A549 treated with Mapracorat at 1 μM for 4 hours (cell line): ENCODE data around the gene NME3. TPM values are rescaled to one million over a fixed set of nuclear protein-coding genes. Genes with fewer than 3 reads are reported as not detected.

ENCODE experiments used
- total RNA-seq: library from RNA; stranded (reverse); fragments of 200-300 nt; extraction: Qiagen RNA extraction; gene quantifications from 5 replicates; pipeline ENCODE4 v1.2.3, GENCODE V29; 2022

NME3 gene
- total RNA-seq = 31.2 to 64.7 TPM (median 62.4 TPM) in 5 replicates

GRCh38 chr16:1771188-1771863 lies at the start of gene NME3:
NME3 (minus strand) TSS chr16:1771543; CDS start chr16:1771534, 9 bp downstream.

DNA sequence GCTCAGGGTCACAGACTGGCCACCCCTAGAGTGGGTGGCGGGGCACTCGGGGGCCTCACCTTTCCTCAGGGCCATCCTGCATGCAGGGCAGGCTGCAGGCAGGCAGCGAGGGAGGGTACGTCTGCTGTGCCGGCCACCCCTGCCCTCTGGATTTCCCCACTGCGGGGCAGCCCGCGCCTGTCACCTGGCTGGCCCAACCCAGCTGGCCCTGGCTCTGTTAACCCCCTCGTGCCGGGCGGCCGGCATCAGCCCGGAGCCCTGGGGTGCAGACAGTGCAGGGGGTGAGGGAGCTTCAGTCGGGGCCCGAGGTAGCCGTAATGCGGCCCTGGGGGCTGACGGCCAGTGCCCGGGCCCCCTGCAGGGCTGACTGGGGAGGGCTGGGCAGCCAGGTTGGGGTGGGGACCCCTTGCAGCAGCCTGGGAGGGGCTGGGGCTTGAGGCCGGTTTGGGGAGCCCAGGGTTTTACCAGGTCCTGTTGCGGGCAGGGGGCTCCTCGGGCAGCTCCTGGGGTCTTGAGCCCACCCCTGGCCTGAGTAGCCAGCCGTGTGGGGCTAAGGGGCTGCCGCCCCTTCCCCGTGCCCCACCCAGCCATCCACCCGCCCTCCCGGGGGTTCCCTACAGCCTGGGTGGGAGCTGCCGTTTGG lies 22.4 kb upstream of the NME3 start, which contains the start of gene IGFALS:
Gene IGFALS, minus strand, starts transcription at position 128 of the 643 bp plus-strand sequence. Its CDS starts 53 bp downstream, at position 75.

GRCh38 chr16:1782408-1783264 lies 11.3 kb upstream of the NME3 start, which contains the start of the genes NUBP2 and SPSB3:
NUBP2 (plus strand) TSS chr16:1782960; CDS start chr16:1783021, 61 bp downstream.
SPSB3 (minus strand) TSS chr16:1782571; CDS start chr16:1781483, 1,088 bp downstream.

DNA sequence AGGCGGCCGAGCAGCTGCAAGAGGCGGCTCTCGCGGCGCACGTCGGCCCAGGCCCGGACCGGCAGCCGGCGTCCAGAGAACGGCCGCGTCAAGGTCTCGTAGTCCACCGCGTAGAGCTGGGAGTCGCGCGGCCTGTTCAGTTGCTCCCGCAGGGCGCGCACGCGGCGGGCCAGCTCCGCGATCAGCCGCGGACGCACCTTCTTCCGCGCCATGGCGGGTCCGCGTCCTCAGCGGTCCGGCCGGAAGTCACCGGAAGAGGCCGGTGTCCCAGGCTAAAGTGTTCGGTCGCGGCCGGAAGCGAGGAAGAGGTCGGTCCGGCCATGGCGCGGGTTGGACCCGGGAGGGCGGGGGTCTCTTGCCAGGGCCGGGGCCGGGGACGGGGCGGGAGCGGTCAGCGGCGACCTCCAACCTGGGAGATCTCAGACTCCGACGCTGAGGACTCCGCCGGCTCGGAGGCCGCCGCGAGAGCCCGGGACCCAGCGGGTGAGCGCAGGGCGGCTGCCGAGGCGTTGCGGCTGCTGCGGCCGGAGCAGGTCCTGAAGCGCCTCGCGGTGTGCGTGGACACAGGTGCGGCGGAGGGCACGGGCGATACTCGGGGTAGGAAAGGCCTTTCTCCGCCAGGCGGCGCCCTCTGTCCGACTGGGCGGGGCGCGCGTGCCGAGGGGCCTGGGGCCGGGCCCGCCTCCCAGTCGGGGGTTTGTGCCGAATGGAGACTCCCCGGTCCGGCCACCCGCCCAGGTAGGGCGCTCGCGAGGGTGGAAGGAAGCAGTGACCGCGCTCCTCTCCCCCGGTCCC lies 1.8 kb upstream of the NME3 start, which contains the start of gene MRPS34:
Gene MRPS34, minus strand, starts transcription at position 227 of the 795 bp plus-strand sequence. Its CDS starts 15 bp downstream, at position 212.

DNA sequence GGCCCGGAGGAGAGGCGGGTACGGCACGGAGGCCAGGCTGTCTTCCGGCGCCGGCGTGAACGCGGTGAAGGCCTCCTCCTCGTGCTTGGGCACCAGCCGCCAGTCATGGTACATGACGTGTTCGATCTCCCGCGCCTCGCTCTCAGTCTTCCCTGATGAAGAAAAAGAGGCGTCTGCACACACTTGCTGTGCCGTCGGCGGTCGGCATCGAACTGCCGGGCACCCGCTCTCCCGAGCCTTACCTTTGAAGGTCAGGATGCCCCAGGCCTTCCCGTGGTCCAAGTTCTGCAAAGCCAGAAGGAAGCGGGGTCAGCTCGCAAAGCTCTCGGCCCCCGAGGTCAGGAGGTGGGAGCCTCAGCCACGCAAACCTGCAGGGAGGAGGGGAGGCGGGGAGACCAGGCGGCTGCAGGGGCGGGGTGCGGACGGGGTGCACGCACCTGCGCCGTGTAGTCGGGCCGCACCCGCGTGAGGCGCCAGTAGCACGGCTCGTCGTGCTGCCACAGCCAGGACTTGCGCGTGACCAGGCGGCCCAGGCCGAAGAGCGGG lies 1.1 kb upstream of the NME3 start, which contains the start of gene EME2:
Gene EME2, plus strand, starts transcription at position 449 of the 546 bp plus-strand sequence. CDS start 418 bp downstream, outside the sequence.

Other genes starting within 250 kb of the NME3 start
- gene TMEM204, start 237.9 kb downstream of the NME3 start, total RNA-seq = 0.17 to 0.20 TPM in 2 of 5 replicates, not detected in the others
- 7.7 to 9.0 TPM (median 8.6 TPM) in 5 replicates for gene IFT140, start 159.5 kb downstream of the NME3 start, total RNA-seq
- gene CRAMP1, start 159.2 kb downstream of the NME3 start, total RNA-seq = 10.2 to 21.1 TPM (median 15.9 TPM) in 5 replicates
- 167 to 196 TPM (median 178 TPM) in 5 replicates for gene JPT2, start 93.3 kb downstream of the NME3 start, total RNA-seq
- 40.7 to 70.6 TPM (median 60.8 TPM) in 5 replicates for gene MAPK8IP3, start 65.3 kb downstream of the NME3 start, total RNA-seq
- gene EME2, start 1.3 kb upstream of the NME3 start, total RNA-seq = 6.0 to 12.0 TPM (median 10.0 TPM) in 5 replicates
- gene MRPS34, start 1.6 kb upstream of the NME3 start, total RNA-seq = 168 to 282 TPM (median 245 TPM) in 5 replicates
- 17.2 to 28.9 TPM (median 24.8 TPM) in 5 replicates for gene SPSB3, start 11.0 kb upstream of the NME3 start, total RNA-seq
- gene NUBP2, start 11.4 kb upstream of the NME3 start, total RNA-seq = 53.4 to 92.2 TPM (median 81.1 TPM) in 5 replicates
- gene IGFALS, start 22.2 kb upstream of the NME3 start, total RNA-seq = 0.06 to 0.10 TPM (median 0.06 TPM) in 3 of 5 replicates, not detected in the others
- gene HAGH, start 55.3 kb upstream of the NME3 start, total RNA-seq = 56.2 to 70.5 TPM (median 67.0 TPM) in 5 replicates
- 43.1 to 50.4 TPM (median 48.4 TPM) in 5 replicates for gene FAHD1, start 55.7 kb upstream of the NME3 start, total RNA-seq
- gene MEIOB, start 100.6 kb upstream of the NME3 start, total RNA-seq = 1.1 to 1.9 TPM (median 1.4 TPM) in 5 replicates
- gene HS3ST6, start 146.9 kb upstream of the NME3 start, total RNA-seq = 1.5 to 3.1 TPM (median 2.8 TPM) in 5 replicates
- 34.0 to 45.3 TPM (median 40.5 TPM) in 5 replicates for gene MSRB1, start 171.7 kb upstream of the NME3 start, total RNA-seq
- 0.07 to 0.13 TPM in 2 of 5 replicates, not detected in the others for gene RPL3L, start 183.1 kb upstream of the NME3 start, total RNA-seq
- gene NDUFB10, start 188.0 kb upstream of the NME3 start, total RNA-seq = 241 to 346 TPM (median 257 TPM) in 5 replicates
- 3,564 to 5,547 TPM (median 5,202 TPM) in 5 replicates for gene RPS2, start 193.3 kb upstream of the NME3 start, total RNA-seq
- gene RNF151, start 195.3 kb upstream of the NME3 start, total RNA-seq = not detected in 5 replicates
- 31.8 to 43.4 TPM (median 38.1 TPM) in 5 replicates for gene TBL3, start 200.5 kb upstream of the NME3 start, total RNA-seq
- 0.19 to 0.38 TPM (median 0.26 TPM) in 4 of 5 replicates, not detected in the other for gene NOXO1, start 209.9 kb upstream of the NME3 start, total RNA-seq
- 25.8 to 46.2 TPM (median 44.5 TPM) in 5 replicates for gene GFER, start 212.7 kb upstream of the NME3 start, total RNA-seq
- gene SYNGR3, start 218.4 kb upstream of the NME3 start, total RNA-seq = 6.5 to 9.5 TPM (median 7.7 TPM) in 5 replicates
- gene ZNF598, start 238.3 kb upstream of the NME3 start, total RNA-seq = 43.2 to 63.7 TPM (median 58.6 TPM) in 5 replicates
- 0.52 to 0.94 TPM (median 0.70 TPM) in 5 replicates for gene NPW, start 248.2 kb upstream of the NME3 start, total RNA-seq